Measurements from ENCODE around the gene EFNA5. TPM values are rescaled to one million over a fixed set of nuclear protein-coding genes. Genes with fewer than 3 reads are reported as not detected.

The EFNA5 gene
- total RNA-seq, 3 donors from 2014 or later (not counting 1 experiment from before 2014, with no cell fraction given) = 2.2 to 8.1 (median 4.3) TPM

DNA sequence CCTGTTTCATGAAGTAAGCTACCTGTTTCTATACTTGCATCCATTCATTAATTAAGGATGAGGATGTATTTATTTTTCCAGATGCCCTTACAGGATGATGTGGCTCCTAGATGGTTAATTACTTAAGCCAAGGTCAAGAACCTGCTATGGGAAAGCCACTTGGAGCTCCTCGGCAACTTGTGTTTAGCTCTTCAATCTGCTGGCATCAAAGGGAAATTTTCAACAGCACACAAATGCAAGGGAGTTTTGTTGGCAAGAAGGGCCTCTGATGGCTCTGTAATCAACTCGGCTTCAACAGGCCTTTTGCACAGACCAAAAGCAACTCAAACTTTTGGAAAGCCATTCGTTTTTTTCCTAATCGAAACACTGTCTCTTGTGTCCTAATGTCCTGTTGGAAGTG is 125.3 kb downstream of the EFNA5 start:
- TF ChIP-seq, protein P1, sequence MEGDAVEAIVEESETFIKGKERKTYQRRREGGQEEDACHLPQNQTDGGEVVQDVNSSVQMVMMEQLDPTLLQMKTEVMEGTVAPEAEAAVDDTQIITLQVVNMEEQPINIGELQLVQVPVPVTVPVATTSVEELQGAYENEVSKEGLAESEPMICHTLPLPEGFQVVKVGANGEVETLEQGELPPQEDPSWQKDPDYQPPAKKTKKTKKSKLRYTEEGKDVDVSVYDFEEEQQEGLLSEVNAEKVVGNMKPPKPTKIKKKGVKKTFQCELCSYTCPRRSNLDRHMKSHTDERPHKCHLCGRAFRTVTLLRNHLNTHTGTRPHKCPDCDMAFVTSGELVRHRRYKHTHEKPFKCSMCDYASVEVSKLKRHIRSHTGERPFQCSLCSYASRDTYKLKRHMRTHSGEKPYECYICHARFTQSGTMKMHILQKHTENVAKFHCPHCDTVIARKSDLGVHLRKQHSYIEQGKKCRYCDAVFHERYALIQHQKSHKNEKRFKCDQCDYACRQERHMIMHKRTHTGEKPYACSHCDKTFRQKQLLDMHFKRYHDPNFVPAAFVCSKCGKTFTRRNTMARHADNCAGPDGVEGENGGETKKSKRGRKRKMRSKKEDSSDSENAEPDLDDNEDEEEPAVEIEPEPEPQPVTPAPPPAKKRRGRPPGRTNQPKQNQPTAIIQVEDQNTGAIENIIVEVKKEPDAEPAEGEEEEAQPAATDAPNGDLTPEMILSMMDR (IDR thresholded peaks at IDR 0.05) = no peak
- peaks cover 8 to 11% of the 10 kb centered on the region in 2 donors for H3K4me1 Mint-ChIP-seq
- H3K27me3 Mint-ChIP-seq (ENCODE audit: low read depth in 2 of 2) = no peaks in the 10 kb centered on the region
- Histone ChIP-seq H3K9me3 (ENCODE audit: control insufficient read depth, insufficient read depth, low read length) (no peaks in the 10 kb centered on the region), H3K36me3 (ENCODE audit: control insufficient read depth, insufficient read depth, low read length) (no peaks in the 10 kb centered on the region), H3K27me3 (ENCODE audit: control insufficient read depth, insufficient read depth, low read length) (no peaks in the 10 kb centered on the region), H3K4me3 (ENCODE audit: low read length) (no peak overlapping the region), H3K4me1 (ENCODE audit: control insufficient read depth, insufficient read depth, low read length) (no peaks in the 10 kb centered on the region), H3K27ac (ENCODE audit: low read length) (no peak overlapping the region)
- no peak overlapping the region for H3K4me3 Mint-ChIP-seq
- H3K9me3 Mint-ChIP-seq = no peaks in the 10 kb centered on the region
- no peak for DNase-seq
- no peak for ATAC-seq
- WGBS (ENCODE audit: insufficient coverage) = 97% methylated on average over 4 of the region's 4 CpGs
- no peak overlapping the region for H3K27ac Mint-ChIP-seq
- H3K36me3 Mint-ChIP-seq = no peaks in the 10 kb centered on the region
- intact Hi-C loops (cut with micrococcal nuclease) = no loop called here

DNA sequence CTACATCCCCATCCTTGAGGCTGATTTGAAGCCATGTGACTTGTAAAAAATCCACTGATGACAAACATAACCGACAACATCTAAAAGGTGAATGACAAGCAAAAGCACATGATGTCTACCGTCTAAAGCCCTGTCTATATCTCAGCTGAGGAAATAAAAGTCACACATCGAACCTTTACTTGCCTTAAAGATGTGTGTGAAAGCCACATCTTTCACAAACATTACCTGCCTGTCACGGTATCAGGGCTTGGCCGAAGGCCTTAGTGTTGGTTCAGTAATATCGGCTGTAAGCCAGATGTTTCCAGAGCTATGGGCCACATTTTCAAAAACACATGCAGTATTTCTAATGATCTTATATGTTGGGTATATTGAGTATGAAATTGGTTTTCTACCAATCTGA is 125.8 kb downstream of the EFNA5 start:
- H3K27ac Mint-ChIP-seq = peak overlapping the region in 1 of 2 donors; percentile 37
- Histone ChIP-seq H3K4me3 (ENCODE audit: low read length) (no peak overlapping the region), H3K4me1 (ENCODE audit: control insufficient read depth, insufficient read depth, low read length) (peaks cover under 1% of the 10 kb centered on the region), H3K27ac (ENCODE audit: low read length) (no peak overlapping the region), H3K27me3 (ENCODE audit: control insufficient read depth, insufficient read depth, low read length) (no peaks in the 10 kb centered on the region), H3K9me3 (ENCODE audit: control insufficient read depth, insufficient read depth, low read length) (no peaks in the 10 kb centered on the region), H3K36me3 (ENCODE audit: control insufficient read depth, insufficient read depth, low read length) (no peaks in the 10 kb centered on the region)
- H3K27me3 Mint-ChIP-seq (ENCODE audit: low read depth in 2 of 2) = peaks cover 0 to under 1% of the 10 kb centered on the region in 2 donors
- intact Hi-C loops (cut with micrococcal nuclease) = no loop called here
- DNase-seq (no peak), ATAC-seq (peak; percentile 50 to 59 (median 55))
- no peak overlapping the region for H3K4me3 Mint-ChIP-seq
- TF ChIP-seq, protein P1 (IDR thresholded peaks at IDR 0.05) = no peak
- no peaks in the 10 kb centered on the region for H3K36me3 Mint-ChIP-seq
- 75% methylated on average over 5 of the region's 6 CpGs for WGBS (ENCODE audit: insufficient coverage)
- H3K9me3 Mint-ChIP-seq = no peaks in the 10 kb centered on the region
- H3K4me1 Mint-ChIP-seq = peaks cover 10 to 14% of the 10 kb centered on the region in 2 donors

DNA sequence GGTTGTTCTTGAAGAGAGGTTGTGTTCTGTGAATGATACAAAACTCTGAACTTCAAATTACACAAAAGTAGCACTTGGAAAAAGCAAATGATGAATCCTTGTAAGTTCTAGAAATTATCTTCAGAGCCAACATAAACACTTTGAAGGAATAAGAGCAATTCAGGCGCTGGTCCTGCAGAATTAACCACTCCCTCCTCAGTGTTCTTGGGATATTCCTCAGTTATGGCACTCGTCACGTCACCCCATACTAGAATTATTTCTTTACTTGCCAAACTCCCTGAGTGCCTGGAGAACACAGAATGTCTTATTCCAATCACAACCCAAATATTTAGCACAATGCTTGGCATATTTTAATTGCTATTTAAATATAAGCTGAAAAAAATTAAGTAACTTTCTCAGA is 126.3 kb downstream of the EFNA5 start:
- Mint-ChIP-seq H3K4me3 (no peak overlapping the region), H3K27ac (peak overlapping the region in 1 of 2 donors; percentile 37), H3K9me3 (no peaks in the 10 kb centered on the region), H3K4me1 (peaks cover 14 to 19% of the 10 kb centered on the region in 2 donors), H3K36me3 (no peaks in the 10 kb centered on the region), H3K27me3 (ENCODE audit: low read depth in 2 of 2) (peaks cover 0 to 3% of the 10 kb centered on the region in 2 donors)
- Histone ChIP-seq H3K4me3 (ENCODE audit: low read length) (no peak overlapping the region), H3K36me3 (ENCODE audit: control insufficient read depth, insufficient read depth, low read length) (no peaks in the 10 kb centered on the region), H3K27ac (ENCODE audit: low read length) (no peak overlapping the region), H3K27me3 (ENCODE audit: control insufficient read depth, insufficient read depth, low read length) (no peaks in the 10 kb centered on the region), H3K9me3 (ENCODE audit: control insufficient read depth, insufficient read depth, low read length) (no peaks in the 10 kb centered on the region), H3K4me1 (ENCODE audit: control insufficient read depth, insufficient read depth, low read length) (peaks cover 6% of the 10 kb centered on the region)
- WGBS (ENCODE audit: insufficient coverage) = 95% methylated on average over 3 of the region's 3 CpGs
- ATAC-seq = no peak
- DNase-seq = no peak
- intact Hi-C loops (cut with micrococcal nuclease) = no loop called here
- TF ChIP-seq, protein P1 (IDR thresholded peaks at IDR 0.05) = no peak

DNA sequence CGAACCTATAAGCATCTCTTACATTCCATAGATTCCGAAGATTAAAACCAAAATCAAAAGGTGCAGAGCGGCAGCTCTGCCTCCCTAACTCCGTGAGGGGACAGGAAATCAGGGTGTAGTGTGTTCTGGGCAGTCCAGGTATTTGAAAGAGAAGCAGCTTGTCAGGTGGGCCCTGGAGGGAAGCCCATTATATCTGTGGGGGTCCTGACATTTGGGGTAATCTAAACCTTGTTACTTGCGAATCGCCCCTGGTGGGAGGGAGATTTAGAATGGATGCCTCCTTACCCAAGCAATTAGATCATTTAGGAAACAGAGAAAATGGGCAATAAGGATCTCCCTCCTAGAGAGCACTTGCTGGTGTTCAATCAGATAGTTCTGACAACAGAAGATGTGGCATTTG is 126.9 kb downstream of the EFNA5 start:
- DNase-seq (no peak), ATAC-seq (no peak)
- Histone ChIP-seq H3K4me1 (ENCODE audit: control insufficient read depth, insufficient read depth, low read length) (peaks cover 12% of the 10 kb centered on the region), H3K36me3 (ENCODE audit: control insufficient read depth, insufficient read depth, low read length) (no peaks in the 10 kb centered on the region), H3K9me3 (ENCODE audit: control insufficient read depth, insufficient read depth, low read length) (no peaks in the 10 kb centered on the region), H3K27ac (ENCODE audit: low read length) (no peak overlapping the region), H3K4me3 (ENCODE audit: low read length) (no peak overlapping the region), H3K27me3 (ENCODE audit: control insufficient read depth, insufficient read depth, low read length) (no peaks in the 10 kb centered on the region)
- peaks cover 20 to 25% of the 10 kb centered on the region in 2 donors for H3K4me1 Mint-ChIP-seq
- H3K4me3 Mint-ChIP-seq = no peak overlapping the region
- no peaks in the 10 kb centered on the region for H3K9me3 Mint-ChIP-seq
- peaks cover 0 to 3% of the 10 kb centered on the region in 2 donors for H3K27me3 Mint-ChIP-seq (ENCODE audit: low read depth in 2 of 2)
- H3K36me3 Mint-ChIP-seq = no peaks in the 10 kb centered on the region
- H3K27ac Mint-ChIP-seq = no peak overlapping the region
- 98% methylated on average over 2 of the region's 6 CpGs for WGBS (ENCODE audit: insufficient coverage)
- intact Hi-C loops (cut with micrococcal nuclease) = no loop called here
- TF ChIP-seq, protein P1 (IDR thresholded peaks at IDR 0.05) = no peak

Measured in natural killer cell (primary cell).